ENCODE measurements around the gene KCNG2. TPM values are rescaled to one million over a fixed set of nuclear protein-coding genes. Genes with fewer than 3 reads are reported as not detected.
"Not testable (repeated sequence)": the region's sequence is repeated elsewhere in the genome, so short reads cannot be mapped to it uniquely, and the experiment has no call there.

The KCNG2 gene
- total RNA-seq, 1 experiment from 2014 or later, result not detected

DNA sequence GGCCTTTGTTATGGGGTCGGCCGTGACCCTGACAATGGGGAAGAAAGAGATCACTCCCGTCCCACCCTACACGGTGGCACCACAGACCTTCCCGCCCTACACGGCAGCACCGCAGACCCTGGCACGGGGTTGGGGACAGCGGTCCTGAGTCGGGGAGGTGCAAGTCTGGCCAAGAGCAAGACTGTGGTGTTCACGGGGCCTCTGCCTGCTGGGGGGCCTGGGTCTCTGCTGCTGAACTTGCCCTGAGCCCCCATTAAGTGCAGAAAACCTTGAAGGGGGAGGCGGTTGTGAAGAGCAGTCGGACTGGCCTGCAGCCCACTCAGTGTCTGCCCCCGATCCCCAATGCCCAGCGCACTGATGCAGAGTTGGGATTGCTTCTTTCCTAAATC lies 77.8 kb downstream of the KCNG2 start:
- Histone ChIP-seq H3K36me3 (no peaks in the 10 kb centered on the region), H3K4me3 (no peak overlapping the region), H3K4me1 (no peaks in the 10 kb centered on the region), H3K27ac (no peak overlapping the region), H3K27me3 (no peaks in the 10 kb centered on the region), H3K9me3 (replicated peaks) (no peaks in the 10 kb centered on the region)
- DNase-seq, result no peak

DNA sequence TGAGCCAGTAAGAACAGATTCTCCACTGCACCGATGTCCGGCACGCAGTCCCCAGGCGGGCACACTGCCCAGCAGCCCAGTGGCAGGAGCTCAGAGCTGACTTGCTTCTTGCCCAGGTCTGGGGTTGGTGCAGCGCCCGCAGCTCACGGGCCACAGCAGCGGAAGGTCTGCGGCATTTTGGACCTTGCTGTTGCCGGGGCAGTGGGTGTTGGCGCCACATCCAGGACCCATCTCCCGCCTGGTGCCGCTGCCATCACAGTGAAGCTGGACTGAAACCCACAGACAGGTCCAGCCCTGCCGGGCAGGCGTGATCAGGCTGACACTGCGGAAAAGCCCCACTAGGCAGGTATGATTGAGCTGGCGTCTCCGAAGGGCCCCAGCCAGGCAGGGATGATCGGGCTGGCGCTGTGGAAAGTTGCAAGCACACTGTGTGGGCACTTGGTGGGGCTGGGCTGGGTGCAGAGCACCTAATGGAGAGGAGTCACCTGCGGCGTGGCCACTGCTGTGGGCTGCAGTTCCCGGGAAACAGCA lies 78.3 kb downstream of the KCNG2 start:
- no peaks in the 10 kb centered on the region for H3K9me3 ChIP-seq (replicated peaks)

DNA sequence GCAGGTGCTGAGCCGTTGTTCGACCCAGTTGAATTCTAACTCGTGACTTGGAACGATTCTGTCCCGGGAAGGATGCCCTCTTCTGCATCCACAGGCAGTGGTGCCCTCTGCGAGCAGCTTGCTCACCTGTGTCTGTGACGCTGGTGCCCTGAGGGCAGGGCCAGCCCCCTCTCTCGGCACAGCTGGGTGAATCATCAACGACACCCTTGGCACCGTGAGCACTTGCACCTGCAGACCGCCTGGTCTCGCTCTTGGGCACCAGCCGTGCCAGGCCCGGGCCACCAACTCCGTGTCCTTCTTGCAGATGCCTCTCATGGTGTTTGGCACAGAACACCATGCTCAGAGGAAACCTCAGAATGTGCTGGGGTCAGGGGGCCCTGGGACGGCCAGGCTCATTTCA lies 78.8 kb downstream of the KCNG2 start:
- Histone ChIP-seq H3K27ac (no peak overlapping the region), H3K4me3 (no peak overlapping the region), H3K4me1 (no peaks in the 10 kb centered on the region), H3K27me3 (no peaks in the 10 kb centered on the region), H3K9me3 (replicated peaks) (no peaks in the 10 kb centered on the region), H3K36me3 (no peaks in the 10 kb centered on the region)
- no peak for DNase-seq

More for the DNA sequence above, 78.3 kb downstream of the KCNG2 start:
- Histone ChIP-seq H3K4me1 (no peaks in the 10 kb centered on the region), H3K4me3 (no peak overlapping the region), H3K27ac (no peak overlapping the region), H3K36me3 (no peaks in the 10 kb centered on the region), H3K27me3 (no peaks in the 10 kb centered on the region)
- no peak for DNase-seq

DNA sequence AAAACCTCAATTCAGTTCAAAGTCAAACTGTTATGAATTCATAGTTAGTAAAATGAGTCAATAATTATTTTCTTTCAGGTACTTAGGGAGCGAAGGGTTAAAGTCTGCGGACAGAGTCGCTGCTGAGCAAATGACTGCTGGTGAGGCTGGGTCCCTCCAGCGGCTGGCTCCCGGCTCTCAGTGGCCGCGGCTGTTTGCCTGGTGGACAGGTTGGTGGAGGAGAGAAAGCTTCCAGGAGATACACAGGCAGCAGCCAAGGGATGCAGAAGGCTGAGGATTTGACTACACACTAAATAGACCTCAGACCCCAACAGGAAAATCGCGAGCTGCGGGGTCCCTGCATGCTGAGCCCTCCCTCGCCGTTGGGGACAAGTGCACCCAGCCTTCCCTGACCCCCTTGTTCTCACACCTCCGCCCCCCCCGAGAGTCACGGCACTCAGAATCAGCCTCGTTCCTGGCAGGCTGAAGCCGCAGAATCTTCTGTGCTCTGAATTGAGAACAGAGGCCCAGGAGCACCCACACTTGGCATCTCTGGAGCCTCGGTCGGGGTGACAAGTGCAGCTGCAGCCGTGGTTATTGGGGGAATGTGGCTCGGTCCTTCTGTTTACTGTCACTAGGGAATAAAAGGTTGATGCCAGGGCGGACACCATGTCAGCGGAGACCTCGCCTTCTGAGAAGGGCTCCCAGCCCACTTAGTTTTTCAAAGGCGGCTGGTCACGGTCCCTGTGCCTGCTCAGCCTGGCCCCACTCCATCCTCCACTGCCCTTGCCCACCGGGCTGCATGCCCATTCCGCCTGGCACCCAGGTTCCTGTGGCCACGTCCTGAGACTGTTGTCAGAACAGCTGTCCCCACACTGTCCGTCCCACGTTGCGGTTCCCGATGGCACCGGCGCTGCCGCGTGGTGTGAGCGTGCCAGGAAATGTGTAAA lies 79.7 kb downstream of the KCNG2 start:
- H3K27me3 ChIP-seq, result no peaks in the 10 kb centered on the region
- H3K4me1 ChIP-seq, result no peaks in the 10 kb centered on the region
- H3K36me3 ChIP-seq, result no peaks in the 10 kb centered on the region
- H3K4me3 ChIP-seq, result no peak overlapping the region
- H3K9me3 ChIP-seq (replicated peaks), result no peaks in the 10 kb centered on the region
- no peak overlapping the region for H3K27ac ChIP-seq
- DNase-seq, result no peak

DNA sequence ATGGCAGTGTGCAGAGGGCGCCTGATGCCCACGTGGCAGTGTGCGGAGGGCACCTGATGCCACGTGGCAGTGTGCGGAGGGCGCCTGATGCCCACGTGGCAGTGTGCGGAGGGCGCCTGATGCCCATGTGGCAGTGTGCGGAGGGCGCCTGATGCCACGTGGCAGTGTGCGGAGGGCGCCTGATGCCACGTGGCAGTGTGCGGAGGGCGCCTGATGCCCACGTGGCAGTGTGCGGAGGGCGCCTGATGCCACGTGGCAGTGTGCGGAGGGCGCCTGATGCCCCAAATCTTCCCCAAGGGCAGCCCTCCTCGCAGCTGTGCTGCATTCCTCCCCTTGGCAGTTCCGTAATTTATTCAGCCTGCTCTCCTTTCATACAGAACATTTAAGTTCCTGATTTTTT lies 80.5 kb downstream of the KCNG2 start:
- not testable (repeated sequence) for H3K9me3 ChIP-seq (replicated peaks); H3K4me3 ChIP-seq; H3K36me3 ChIP-seq; H3K4me1 ChIP-seq; DNase-seq; H3K27me3 ChIP-seq; H3K27ac ChIP-seq

DNA sequence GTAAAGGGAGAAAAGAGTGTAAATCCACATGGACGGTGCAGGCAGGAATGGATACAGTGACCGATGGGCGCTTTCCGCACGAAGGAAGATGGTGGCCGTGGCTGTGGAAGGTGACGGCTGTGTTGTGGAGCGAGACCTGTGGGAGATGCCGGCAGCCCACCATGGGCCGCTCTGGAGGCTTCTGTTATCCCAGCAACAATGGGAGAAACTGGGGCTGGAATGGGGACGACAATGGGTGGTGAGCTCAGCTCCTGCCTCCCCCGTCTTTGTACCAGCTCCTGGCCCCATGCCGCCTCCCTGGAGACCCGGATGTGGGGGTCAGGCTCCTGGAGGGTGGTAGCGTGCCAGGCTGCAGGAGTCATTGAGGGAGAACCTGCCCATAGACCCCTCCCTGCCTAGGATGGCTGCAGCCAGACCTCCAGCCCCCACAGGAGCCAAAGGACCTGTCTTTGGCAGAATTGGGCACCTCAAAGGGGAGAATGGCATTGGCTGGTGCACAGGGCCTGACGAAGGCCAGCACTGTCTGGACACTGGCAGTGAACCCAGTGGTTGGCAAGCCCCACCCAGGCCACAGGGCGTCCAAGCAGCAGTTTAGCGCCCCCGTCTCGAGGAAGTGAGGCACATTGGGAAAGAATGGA lies 81.1 kb downstream of the KCNG2 start:
- no peaks in the 10 kb centered on the region for H3K27me3 ChIP-seq
- H3K9me3 ChIP-seq (replicated peaks), result no peaks in the 10 kb centered on the region
- no peak overlapping the region for H3K27ac ChIP-seq
- no peak overlapping the region for H3K4me3 ChIP-seq
- no peak for DNase-seq
- H3K4me1 ChIP-seq, result no peaks in the 10 kb centered on the region
- no peaks in the 10 kb centered on the region for H3K36me3 ChIP-seq

DNA sequence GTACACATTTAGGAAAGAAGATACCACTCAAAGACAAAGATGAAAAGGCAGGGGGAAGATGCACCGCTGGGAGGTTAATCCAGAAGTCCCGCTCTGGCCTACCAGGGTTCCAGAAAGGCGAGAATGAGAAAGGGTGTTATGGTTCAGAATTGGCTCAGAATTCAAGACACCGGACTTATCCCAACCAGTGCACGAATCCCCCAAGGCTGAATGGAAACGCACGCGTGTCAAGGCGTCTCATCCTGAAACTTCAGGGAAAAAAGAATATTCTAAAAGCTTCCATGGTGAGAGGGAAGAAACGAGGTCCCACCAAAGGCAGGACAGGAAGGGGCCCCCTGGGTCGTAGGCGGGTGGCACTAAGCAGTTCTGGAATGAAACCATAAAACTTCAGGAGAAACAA lies 81.8 kb downstream of the KCNG2 start:
- Histone ChIP-seq H3K9me3 (replicated peaks) (no peaks in the 10 kb centered on the region), H3K4me1 (no peaks in the 10 kb centered on the region), H3K27me3 (no peaks in the 10 kb centered on the region), H3K27ac (no peak overlapping the region), H3K4me3 (no peak overlapping the region), H3K36me3 (no peaks in the 10 kb centered on the region)
- DNase-seq, result no peak

DNA sequence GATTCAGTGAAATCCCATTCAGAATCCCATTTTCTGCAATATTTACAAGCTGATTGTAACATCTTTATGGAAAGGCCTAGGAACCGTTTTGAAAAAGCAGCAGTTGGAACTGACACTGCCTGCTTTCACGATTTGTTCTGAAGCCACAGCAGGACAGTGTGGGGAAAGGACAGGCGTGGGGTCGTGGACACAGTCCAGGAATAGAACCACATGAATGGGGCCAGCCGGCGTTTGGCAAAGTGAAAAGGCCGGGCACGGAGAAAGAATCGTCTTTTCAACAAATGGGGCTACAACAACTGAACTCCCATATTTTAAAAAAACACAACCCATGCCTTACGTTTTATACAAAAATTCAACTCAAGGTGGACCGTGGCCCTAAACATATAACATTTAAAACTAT lies 84.0 kb downstream of the KCNG2 start:
- Histone ChIP-seq H3K27me3 (no peaks in the 10 kb centered on the region), H3K4me3 (no peak overlapping the region), H3K27ac (no peak overlapping the region), H3K4me1 (no peaks in the 10 kb centered on the region), H3K36me3 (no peaks in the 10 kb centered on the region), H3K9me3 (replicated peaks) (no peaks in the 10 kb centered on the region)
- no peak for DNase-seq

DNA sequence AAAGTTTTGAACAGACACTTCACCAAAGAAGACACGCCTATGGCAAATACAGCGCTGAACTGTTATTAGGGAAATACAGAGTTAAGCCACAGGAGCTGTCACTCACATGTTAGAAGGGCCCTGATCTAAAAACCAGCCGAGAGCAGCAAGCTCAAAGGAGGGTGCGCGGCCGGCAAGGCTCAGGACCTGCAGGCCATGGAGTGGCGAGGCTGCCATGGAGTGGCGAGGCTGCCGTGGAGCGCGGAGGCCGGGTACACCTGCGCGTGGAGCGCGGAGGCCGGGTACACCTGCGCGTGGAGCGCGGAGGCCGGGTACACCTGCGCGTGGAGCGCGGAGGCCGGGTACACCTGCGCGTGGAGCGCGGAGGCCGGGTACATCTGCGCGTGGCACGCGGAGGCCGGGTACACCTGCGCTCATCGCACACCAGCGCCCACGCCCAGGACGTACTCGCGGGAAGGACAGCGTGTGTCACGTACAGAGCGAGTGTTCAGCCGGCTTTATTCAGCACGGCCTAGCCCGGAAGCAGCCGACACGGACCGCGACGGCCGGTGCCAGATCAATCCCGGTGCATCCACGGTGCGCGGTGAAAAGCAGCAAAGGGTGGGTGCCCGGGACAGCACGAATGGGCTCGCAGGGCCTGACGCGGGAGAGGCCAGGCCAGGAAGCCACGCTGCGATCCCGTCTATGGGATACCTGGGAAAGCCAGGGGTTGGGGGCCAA lies 84.9 kb downstream of the KCNG2 start:
- DNase-seq, result no peak
- H3K36me3 ChIP-seq, result no peaks in the 10 kb centered on the region
- no peaks in the 10 kb centered on the region for H3K27me3 ChIP-seq
- no peak overlapping the region for H3K4me3 ChIP-seq
- H3K9me3 ChIP-seq (replicated peaks), result no peaks in the 10 kb centered on the region
- no peak overlapping the region for H3K27ac ChIP-seq
- H3K4me1 ChIP-seq, result no peaks in the 10 kb centered on the region

DNA sequence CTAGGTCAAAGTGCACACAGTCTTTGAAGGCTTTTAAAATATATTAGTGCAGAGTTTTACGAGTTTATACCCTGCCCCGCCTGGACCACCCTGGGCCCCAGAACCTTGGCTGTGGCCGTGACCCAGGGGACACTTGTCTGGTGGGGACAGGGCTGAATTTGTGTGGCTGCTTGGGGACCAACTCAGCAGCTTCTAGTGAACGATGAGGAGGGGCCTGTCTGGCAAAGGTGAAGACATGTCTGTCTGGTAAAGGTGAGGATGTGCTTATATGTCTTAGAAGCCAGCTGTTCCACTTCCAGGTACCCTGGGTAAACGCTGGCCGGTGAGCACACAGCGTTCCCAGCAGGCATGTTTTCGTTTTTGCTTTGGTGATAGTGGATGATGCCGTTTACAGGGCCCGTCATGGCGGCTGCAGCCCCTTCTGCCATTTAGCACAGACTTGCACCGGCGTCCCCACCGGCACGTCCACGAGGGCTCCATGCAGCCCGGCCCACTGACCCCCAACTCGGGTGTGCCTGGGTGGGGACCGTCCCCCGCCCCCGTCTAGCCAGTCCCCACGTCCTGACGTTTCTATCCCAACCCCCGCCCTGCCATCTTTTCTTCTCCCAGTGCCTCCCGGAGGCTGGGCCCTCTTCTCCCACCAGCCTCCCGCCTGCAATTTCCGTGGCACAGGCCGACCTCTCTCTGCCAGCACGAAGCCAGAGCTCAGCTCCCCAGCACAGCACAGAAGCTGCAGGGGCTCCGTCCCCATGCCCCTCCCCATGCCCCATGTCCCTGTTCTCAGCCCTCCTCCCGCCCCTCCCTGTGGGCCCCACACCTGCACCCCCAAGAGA lies 85.9 kb downstream of the KCNG2 start:
- Histone ChIP-seq H3K9me3 (replicated peaks) (no peaks in the 10 kb centered on the region), H3K36me3 (no peaks in the 10 kb centered on the region), H3K4me3 (no peak overlapping the region), H3K27ac (no peak overlapping the region), H3K4me1 (no peaks in the 10 kb centered on the region), H3K27me3 (no peaks in the 10 kb centered on the region)
- no peak for DNase-seq

DNA sequence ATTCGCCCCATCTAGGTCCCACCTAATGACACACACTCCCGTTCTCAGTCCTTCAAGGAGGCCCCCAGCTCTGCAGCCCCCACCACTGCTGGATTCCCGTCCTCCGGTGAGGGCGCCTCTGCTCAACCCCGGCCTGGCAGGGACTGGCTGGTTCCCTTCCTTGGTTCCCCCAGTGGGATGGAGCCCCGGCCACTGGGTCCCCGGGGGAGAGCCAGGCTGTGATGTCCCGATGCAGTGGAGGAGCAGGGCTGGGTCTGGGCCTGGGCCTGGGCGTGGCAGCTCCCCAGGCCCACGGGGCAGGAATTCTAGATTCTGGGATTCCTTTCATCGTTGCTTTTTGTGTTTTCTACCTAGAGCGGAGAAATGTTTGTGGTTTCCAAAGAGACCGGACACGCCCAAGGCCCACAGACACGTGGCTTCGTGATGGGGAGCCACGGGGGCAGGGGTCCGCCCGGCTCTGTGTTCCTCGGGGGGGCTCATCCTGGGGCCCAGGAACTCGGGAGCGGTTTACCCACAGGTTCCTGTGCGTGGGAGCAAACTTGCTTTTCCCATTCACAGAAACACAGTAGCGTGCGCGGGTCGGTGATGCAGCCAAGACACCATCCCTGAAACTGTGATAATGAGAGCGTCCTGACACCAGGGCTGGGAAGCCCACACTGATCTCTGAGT lies 86.7 kb downstream of the KCNG2 start:
- no peak for DNase-seq

DNA sequence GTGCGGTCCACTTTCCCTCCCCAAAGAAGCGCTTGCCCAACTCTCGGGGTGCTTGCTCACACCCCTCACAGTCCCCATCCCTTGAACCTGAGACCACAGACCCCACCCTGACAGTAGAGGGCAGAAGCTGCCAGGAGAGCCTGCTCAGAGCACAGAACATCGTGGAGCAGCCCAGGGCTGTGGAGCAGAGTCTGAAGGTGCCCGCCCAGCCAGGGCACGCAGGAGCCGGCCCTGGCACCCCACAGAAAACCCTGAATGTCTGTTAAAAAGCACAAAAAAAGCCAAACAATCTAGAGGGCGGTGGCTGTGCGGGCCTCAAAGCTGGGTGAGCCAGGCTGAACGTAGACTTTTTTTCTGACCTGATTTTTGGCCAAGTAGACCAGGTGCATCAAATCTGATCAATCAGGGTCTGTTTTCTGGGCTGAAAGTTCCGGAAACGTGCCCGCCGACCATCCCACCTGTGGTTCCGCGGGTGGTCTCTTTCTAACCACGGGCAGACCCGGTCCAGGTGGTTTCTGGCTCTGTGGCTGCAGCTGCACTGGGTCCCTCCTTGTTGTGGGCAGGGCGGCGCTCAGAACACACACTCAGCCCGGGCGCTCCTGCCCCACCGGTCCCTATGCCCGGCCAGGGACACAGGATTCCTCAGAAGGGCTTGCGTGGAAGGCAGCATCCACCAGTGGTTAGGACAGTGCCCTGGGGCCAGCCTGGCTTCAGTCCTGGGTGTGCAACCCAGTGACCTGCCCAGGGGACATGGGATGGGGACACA lies 87.4 kb downstream of the KCNG2 start:
- Histone ChIP-seq H3K27me3 (no peaks in the 10 kb centered on the region), H3K36me3 (no peaks in the 10 kb centered on the region), H3K27ac (no peak overlapping the region), H3K4me3 (no peak overlapping the region), H3K4me1 (no peaks in the 10 kb centered on the region), H3K9me3 (replicated peaks) (no peaks in the 10 kb centered on the region)
- DNase-seq, result no peak

More for the DNA sequence above, 86.7 kb downstream of the KCNG2 start:
- no peak overlapping the region for H3K4me3 ChIP-seq
- H3K9me3 ChIP-seq (replicated peaks), result no peaks in the 10 kb centered on the region
- H3K27me3 ChIP-seq, result no peaks in the 10 kb centered on the region
- no peak overlapping the region for H3K27ac ChIP-seq
- H3K36me3 ChIP-seq, result no peaks in the 10 kb centered on the region
- H3K4me1 ChIP-seq, result no peaks in the 10 kb centered on the region

DNA sequence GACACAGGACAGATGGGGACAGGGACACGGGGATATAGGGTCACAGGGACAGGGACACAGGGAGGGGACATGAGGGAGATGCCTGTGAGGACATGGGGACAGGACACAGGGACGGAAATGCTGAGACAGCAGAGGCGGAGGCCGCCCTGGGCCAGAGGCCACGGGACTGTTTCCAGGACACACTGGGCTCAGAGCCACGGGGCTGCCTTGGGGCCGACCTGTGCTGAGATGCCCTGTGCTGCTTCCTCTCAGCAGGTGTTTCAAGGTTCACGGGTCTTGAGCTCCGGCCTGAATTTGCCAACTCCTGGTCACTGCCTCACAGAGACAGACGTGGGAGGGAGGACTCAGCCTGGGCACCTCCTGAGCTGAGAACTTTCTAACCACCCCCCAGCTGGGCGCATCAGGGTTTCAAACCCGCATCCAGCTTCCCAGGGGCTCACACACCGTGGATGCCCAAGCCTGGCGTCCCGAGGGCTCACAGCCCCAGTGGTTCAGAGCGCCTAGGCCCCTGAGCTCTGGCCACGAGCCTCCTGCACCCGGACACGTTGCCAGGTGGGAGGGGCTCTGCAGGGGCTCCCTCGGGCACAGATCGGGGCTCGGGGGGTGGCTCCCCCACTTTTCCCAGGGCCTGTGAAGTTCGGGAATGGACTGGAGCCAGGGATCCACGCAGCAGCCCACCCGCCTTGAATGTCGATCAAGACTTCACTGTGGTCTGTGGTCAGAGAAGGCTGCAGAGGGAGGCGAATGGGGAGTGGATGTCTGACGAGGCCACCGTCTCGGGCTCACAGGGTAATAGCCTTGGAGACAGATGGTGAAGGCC lies 89.7 kb downstream of the KCNG2 start:
- Histone ChIP-seq H3K36me3 (no peaks in the 10 kb centered on the region), H3K4me3 (no peak overlapping the region), H3K4me1 (no peaks in the 10 kb centered on the region), H3K27ac (no peak overlapping the region), H3K27me3 (no peaks in the 10 kb centered on the region), H3K9me3 (replicated peaks) (no peaks in the 10 kb centered on the region)
- DNase-seq, result no peak
